Amniotic epithelial cell (primary cell): Measurements from ENCODE around the gene PLXNA4.

Experiments
- DNase-seq: peaks from one replicate; pipeline ENCODE4 v3.0.0-alpha.2; 2010; ENCODE audit warnings: low read depth

The PLXNA4 gene

DNA sequence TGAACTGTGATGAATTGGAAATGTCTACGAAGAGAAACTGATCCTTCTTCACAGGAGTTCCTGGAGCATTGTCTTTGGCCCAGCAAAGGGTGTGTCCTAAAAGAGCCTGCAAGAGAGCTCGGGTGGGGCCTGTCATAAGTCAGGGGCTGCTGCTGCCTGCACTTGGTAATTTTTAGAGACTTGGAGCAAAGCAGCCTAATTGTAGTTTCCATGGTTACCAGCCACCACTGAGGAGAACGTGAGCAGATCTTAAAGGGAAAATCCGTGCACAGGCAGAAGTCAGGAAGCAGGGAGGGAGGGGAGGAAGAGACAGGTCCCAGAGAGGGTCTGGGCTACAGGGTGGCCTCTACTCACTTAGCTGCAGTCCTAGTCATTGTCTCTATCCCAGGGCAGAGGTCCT is 463.6 kb downstream of the PLXNA4 start:
- DNase-seq: no peak

DNA sequence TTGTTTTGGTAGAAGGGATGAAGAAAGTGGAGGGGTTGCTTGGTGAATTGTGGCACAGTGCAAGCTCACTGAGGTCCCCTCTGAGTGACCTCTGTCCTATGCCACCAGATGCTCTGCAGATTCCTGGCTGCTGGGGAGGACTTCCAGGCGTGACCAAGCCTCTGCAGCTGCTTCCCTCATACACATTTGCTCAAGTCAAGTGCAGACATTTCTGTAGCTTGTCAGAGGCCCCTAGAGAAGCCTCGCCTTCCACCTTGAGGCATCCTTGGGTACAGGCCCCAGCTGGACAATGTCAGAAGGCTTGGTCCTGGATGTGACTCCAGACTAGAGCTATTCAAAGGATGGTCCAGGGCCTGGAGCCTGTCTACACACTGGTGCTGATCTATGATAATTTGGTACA is 464.2 kb downstream of the PLXNA4 start:
- no peak for DNase-seq

DNA sequence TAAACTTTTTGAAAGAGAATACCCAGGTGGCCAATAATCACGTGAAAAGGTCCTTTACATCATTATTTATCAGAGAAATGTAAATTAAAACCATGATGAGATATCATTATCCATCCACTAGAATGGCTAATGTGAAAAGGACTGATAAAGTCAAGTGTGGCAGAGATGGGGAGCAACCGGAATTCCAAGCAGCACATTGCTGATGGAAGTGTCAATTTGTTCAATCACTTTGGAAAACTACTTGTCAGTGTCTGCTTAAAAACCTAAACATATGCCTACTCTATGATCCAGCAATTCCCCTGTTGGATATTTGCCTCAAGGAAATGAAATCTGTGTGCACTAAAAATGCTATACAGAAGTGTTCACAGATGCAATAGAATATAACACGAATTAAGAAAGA is 465.6 kb downstream of the PLXNA4 start:
- DNase-seq: no peak

DNA sequence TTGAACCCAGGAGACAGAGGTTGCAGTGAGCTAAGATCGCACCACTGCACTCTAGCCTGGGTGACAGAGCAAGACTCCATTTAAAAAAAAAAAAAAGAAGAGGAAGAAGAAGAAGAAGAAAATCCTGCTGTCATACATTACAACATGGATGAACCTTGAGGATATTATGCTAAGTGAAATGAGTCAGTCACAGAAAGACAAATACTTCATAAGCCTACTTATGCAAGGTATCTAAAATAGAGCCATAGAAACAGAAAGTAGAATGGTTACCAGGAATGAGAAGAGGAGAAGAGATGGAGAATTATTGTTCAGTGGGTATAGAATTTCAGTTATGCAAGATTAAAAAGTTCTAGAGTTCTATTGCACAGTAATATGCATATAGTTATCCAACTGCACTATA is 466.5 kb downstream of the PLXNA4 start:
- DNase-seq: no peak

DNA sequence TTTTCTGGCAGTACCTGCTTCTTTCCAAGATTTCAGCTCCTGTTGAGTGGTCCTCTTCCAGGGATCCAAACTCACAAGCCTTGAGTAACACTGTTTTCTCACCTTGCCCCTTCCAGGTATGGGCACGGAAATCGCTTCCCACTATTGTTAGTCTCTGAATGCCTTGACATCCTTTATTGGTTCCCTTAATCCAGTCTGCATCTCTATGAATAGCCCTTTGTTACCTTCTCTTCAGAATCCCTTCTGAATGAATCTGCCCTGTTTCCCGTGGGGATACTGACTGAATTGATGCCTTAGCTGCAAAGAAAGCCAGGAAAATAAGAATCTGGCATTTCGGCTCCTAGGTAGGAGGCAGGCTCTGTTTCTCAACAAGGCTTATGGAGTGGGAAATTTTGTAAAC is 467.7 kb downstream of the PLXNA4 start:
- DNase-seq: no peak

DNA sequence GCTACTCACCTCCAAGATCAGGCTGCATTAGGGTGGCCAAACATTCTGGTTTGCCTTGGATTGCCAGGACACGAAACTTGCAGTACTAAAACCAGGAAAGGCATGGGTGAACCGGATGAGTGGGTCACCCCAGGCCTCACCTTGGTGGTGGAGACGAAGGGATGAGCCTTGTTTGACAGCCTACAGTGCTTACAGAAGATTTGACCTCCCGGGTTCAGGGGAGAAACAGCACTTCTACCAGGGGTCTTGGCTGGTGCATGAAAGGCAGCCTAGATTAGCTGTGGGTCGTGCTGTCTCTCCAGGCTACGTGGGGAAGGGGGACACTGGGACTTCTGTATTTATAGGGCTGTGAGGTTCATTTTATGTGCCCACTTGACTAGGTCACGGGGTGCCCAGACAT is 469.8 kb downstream of the PLXNA4 start:
- no peak for DNase-seq

DNA sequence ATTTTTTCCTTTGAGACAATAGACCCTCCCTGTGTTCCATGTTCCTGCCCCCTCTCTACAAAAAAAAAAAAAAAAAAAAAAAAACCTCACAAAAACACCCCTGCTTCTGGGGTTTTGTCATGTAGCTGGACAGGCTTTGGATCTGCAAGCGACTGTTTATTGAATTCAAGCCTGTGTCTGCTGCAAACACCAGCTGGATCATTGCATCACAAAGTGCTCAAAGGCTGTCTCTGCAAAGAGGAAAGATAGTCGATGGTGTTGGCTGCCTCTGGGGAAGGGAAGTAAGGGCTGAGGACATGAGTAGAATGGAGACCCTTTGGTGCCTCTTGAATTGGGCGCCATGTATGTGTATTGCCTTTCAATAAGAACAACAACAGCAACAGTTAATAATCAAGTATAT is 471.2 kb downstream of the PLXNA4 start:
- DNase-seq: no peak

DNA sequence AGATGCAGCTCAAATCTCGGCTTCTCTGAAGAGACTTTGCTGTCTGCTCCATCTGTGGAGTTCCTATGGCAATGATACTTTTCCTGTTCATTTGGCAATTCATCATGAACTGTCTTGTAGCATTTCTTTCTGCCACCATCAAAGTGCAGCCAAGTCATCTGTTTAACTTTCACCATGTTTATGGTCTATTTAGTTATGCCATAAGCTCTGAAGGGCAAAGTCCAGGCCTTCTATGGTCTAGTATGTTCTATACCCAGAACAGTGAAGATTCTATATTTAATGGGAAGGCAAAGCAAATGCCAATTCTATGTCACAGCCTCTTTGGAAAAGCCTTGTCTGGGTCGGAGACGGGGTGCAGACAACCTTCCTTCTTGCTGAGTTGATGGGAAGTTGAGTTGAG is 472.6 kb downstream of the PLXNA4 start:
- no peak for DNase-seq

DNA sequence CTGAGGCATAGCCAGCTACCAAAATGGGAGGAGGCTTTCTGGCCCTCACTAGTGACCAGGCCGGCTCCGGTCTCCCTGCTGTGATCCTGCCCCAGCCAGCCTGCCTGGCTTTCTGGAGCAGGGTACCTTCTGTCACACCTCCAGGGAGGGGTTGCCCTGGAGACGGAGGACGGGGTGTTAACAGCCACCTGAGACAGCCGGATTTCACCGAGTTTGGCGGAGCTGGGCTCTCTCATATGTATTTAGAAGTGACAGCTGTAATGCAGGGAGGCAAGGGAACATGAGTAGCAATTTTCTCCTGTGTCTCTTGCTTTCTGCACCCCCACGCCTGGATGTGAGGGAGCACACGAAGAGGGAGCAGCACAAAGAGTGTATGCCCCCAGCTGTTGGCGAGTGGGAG is 473.3 kb downstream of the PLXNA4 start:
- no peak for DNase-seq

DNA sequence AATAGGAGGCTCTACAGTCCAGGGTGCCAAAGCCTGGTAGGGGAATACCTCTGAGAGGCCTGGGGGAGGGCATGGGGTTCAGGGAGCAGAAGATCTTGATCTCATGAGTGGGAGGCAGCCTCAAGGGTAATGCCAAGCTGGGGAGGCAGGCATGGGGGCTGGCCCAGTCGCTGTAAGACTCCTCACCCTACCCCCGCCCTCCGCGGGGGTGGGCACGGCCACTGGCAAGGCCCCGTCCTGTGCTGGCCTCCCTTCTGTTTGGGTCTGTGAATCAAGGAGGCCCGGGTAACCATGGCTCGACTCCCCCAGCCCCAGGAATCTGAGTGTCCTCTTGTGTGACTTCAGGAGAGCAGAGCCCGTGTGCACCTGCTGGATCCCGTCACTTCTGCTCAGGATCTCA is 473.9 kb downstream of the PLXNA4 start:
- DNase-seq: no peak

DNA sequence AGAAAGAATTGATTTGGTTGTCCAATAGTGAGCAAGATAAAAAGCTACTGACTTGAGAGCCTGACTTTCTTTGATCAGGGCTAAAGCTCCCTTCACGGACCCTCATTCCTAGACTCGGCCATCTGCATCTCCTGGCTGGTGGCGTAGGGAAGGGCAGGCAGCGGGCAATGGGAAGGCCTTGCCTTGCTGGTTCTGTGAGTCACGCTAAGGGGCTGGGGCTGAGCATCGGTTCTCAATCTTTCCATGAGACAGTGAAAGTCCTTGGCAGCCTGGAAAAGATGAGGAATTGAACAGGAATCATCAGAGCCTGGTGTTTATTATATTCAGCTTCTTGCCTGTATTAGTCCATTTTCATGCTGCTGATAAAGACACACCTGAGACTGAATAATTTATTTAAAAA is 475.3 kb downstream of the PLXNA4 start:
- no peak for DNase-seq

DNA sequence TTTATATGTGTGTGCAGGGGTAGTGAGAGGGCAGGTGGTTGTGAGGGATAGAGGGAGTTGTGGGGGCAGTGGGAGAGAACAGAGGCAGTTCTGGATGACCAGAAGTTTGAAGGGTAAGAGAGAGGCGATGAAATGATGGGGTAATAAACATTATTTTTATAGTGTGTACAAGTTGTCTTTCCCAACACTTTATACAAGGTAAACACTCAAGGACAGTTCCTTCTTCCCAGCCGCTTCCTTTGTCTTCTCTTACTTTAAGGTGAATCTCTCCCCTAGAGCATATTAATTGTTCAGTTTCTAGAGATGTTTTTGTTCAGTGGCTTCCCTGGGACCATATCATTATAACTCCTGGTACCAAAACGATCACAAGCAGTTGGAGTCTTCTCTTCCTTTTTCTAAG is 475.8 kb downstream of the PLXNA4 start:
- no peak for DNase-seq

DNA sequence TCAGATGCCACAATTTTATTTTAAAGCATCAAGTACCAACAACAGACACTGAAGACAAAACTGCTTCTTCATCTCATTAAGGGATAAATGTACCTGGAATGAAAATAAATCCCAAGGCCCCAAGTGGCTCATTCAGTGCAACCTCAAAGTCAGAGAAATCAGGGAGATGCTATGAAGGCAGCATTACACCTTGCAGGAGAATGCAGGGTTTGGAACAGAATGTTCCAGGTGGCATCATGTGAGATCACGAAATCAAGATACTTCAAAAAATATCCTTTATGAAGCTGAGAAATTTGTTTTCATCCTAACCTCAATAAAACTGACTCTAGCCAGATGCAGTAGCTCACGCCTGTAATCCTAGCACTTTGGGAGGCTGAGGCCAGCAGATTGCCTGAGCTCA is 477.1 kb downstream of the PLXNA4 start:
- DNase-seq: no peak

DNA sequence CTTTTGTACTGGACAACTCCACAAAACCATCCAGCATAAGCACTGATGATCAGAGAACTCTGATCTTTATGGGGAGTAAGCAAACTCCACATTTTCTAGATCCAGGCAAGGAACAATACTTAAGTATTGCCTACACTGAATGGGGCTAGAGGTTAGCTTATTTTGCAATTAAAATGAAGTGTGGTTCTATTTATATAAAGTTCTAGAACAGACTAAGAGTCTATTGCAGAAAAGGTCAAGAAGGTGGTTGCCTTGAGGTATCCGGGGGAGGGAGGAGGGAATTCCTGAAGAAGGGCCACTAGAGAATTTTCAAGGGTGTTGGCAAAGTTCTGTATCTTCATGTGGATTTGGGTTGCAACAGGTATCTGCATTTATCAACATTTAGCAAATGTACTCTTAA is 477.9 kb downstream of the PLXNA4 start:
- no peak for DNase-seq

DNA sequence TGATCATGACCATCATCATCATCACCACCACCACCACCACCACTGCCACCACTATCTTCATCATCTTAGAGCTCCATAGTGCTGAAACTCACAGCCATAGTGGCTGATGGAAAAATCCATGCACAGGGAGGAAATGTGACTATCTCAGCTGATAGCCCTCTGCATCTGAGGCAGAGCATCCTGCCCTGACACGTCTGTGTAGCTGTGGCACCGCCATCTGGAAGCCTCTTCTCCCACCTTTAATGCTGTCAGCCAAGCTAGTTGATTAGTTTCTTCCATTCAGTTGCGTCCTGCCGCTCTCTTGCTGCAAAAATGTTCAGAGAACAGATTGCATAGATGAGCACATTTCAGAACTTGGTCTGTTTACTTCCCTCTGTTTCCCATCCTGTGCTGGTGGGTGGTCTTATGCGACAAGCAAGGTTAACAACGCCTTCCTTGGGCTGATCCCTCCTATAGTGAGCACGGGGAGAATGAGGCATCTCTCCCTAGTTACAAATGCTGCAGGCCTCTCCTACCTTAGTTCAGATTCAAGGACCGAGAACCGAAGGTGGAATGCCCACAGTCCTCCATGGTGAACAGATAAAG is 478.6 kb downstream of the PLXNA4 start:
- DNase-seq: no peak

DNA sequence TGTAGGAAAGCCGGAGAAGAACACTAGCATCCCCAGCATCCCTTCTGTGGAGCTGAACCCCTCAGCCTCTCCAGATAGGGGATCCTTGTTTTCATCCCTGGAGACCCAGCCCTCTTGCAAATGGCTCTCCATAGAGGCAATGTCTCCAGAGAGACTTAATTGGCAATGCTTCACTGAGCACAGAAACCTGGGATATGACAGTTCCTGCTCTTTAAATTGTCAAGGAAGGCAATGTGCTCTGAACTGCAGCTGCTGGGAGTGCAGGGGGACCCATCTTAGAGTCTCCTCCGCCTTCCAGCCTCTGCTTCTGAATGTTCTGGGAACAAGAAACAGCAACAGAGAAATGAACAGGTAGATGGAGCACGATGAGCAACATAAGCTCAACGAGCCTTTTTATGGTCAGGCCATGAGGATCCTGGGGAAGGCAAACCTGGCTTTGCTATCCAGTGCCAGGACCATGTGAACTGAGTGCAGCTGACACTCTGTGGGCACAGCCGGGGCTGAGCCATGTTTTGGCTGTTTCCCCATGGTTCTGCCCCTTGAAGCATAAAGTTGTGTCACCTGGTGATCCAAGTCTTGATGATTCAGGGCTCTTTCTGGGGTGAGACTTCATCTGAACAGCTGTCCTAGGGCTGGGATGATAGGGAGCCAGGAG is 481.0 kb downstream of the PLXNA4 start:
- DNase-seq: no peak

DNA sequence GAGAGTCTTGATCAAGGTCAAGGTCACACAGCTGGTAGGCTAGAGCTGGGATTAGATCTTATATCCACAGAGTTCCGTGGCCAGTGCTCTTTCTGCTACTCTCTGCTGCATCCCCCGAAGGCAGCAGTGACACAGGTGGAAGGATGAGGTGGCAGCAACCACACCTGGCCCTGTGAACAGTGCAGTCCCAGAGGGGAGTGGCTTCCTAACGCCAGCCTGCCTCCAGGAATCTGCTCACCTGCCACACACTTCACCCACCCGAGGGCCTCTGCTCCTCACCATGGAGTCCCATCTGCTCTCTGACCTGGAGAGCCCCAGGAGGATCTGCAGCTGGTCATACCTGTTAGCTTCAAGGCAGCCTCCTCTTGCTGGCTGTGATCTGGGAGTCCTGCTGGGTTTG is 484.2 kb downstream of the PLXNA4 start:
- no peak for DNase-seq

DNA sequence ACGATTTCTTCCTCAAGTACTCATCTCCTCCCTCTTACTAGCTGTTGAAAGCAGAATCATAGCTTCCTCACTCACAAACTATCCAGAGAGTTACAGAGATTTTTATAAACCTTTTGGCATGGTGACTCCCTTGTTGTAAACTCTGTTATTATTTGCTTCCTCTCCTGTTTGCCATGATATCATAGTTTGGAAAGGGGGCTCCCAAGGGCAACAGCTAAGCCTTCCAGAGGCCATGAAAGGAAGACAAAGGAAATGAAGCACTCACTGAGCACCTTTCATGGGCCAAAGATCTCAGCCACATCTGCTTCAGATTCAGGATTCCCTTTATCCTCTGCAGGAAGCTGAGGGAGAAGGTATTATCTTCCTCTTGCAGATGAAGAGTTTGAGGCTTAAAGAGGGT is 484.6 kb downstream of the PLXNA4 start:
- DNase-seq: no peak

DNA sequence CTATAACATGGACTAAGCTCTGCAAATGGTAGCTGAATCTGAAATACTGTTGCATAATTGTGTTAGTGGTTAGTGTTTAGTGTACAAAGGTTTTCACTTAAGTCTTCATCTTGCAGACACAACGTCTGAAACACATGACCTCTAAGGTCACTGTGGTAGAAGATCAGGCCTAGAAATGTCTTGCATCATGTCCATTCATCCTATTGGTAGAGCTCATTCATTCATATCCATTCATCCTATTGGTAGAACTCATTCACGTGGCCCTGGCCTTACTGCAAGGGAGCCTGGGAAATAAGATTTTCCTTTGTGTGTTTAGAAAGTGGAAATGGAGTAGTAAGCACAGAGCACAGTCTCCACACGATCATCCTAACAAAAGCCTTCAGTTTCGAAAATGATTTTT is 485.8 kb downstream of the PLXNA4 start:
- DNase-seq: peak; percentile 14

DNA sequence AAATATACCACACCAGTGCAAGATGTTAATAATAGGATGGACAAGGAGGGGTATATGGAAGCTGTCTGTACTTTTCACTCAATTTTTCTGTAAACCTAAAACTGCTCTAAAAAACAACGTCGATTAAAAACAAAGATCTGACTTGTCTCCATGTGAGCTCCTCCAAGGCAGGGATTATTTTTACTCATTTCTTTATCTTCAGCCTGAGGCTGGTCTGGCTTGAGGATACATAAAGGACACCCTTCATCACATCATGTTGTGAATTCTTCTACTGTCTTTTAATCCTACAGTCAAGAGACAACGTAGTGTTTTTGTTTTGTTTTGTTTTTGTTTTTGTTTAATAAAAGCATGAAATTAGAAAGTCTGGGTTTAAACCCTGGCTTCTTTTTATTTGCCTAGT is 486.9 kb downstream of the PLXNA4 start:
- DNase-seq: no peak

DNA sequence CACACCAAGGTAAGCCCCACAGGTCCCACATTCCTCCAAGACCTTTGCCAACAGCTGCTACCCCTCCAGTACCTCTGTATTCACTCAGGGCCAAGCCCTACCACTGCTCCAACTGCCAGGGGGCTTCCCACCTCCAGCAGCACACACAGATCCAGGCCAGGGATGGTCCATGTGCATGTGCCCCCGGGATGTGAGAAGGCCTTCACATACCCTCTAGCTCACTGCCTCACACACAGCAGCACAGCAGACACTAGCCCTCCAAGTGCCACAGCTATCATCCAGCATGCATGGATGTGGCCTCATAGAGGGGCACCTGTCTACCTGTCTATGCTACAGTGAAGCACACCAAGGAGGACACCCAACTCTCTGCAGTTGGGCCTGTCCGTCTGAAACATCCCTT is 488.8 kb downstream of the PLXNA4 start:
- DNase-seq: no peak

DNA sequence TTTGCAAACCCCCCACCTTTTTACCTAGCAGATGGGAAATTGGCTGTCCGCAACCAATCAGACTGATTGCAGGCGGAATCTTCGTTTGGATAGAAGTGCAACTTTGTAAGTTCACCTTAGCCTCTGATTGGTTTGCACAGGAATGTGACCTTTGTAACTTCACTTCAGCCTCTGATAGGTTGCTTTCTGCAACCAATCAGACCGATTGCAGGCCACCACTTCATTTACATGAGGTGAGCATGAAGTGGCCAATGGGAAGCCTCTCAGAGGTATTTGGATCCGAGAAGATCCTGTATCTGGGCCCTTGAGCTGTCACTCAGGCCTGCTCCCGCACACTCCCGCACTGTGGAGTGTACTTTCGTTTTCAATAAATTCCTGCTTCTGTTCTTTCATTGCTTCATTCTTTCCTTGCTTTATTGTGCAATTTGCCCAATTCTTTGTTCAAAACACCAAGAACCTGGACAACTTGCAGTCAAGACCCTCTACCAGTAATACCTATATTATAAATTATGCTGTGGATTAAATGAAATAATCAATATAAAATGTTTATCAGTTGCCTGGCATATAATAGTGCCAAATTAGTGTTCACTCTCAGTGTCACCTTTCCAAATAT is 491.4 kb downstream of the PLXNA4 start:
- no peak for DNase-seq

DNA sequence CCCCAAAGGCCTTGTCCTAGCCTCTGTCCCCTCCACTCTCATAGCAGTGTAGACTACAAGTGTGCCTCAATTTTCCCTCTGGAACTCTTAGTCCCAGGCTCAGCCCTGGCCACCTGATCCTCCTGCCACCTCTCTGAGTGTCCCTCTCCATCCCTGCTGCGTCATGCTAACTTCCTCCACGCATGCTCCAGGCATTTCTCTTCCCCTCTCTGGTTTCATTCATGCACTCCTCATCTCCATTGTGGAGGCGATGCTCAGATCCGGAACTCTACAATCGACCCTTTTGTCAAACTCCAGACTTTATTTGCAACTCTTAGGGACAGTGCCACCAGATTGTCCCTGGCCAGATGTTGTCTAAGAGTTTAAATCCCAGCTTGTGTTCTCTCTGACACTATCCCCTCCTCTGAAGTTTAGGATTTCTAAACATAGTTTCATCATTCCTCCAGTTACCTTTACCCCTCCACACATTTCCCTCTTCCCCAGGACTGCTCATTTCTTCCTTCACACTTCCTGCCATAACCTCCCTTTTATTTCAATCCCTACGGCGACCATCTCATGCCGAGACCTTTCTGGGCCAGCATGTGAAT is 492.6 kb downstream of the PLXNA4 start:
- no peak for DNase-seq

DNA sequence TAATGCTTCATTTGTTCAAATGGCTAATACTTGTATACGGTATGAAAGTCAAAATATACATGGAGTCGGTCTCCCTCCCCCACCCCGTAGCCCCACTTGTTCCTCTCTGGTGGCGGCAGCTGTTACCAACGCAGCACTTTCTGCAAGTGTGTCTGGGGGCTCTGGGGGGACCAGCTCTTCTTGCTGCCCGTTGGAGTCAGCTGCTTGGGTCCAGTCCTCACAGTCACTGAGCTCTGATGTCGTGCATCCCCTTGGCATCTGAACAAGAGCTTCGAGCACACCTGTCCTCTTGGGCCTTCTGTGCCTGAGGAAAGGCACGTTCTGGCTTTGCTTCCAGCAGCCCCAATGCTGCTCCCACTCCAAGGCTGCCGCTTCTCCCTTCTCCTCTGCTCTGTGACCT is 493.1 kb downstream of the PLXNA4 start:
- DNase-seq: no peak
